Breast epithelium (tissue), 4 donors: ENCODE results near the gene ALPK1. TPM values are rescaled to one million over a fixed set of nuclear protein-coding genes. Genes with fewer than 3 reads are reported as not detected.
A peak's percentile ranks its signal among the peaks of the same experiment; 100 is the strongest.

Source experiments
- DNase-seq, 2 donors: peaks; one replicate each; pipeline ENCODE4 v3.0.0-alpha.2; 2019; ENCODE audit warnings: low spot score in 2 of 2
- H3K27ac ChIP-seq, 2 donors: fragments of 200-600 bp; sonication (generic) in 1 of 2; one replicate each; pipeline ENCODE4 v1.5.1; 2016 to 2019; ENCODE audit warnings: mild to moderate bottlenecking in 1 of 2
- H3K27me3 ChIP-seq, 2 donors: fragments of 200-600 bp; sonication (generic) in 1 of 2; one replicate each; pipeline versions ENCODE4 v1.5.1 to v1.6.0; 2017 to 2019; ENCODE audit warnings: control low read depth in 1 of 2, mild to moderate bottlenecking in 1 of 2
- H3K36me3 ChIP-seq: fragments of 200-600 bp; one replicate; pipeline ENCODE4 v1.5.1; 2019
- H3K4me1 ChIP-seq, 2 donors: fragments of 200-600 bp; sonication (generic); one replicate each; pipeline ENCODE4 v1.5.1; 2016 to 2019; ENCODE audit warnings: control low read depth in 1 of 2
- H3K4me3 ChIP-seq, 3 donors: fragments of 200-600 bp; sonication (generic); 1 replicate in 2 of 3; 2 replicates in 1 of 3; pipeline ENCODE4 v1.5.1; 2016 to 2019; ENCODE audit warnings: mild to moderate bottlenecking in 3 of 3, moderate library complexity in 2 of 3
- H3K9me3 ChIP-seq, 2 donors: fragments of 200-600 bp; sonication (generic) in 1 of 2; one replicate each; pipeline ENCODE4 v1.5.1; 2016 to 2019; ENCODE audit warnings: control low read depth in 1 of 2
- CTCF ChIP-seq, 3 donors: fragments of 450-650 bp; IDR thresholded peaks; one replicate each; pipeline ENCODE4 v1.5.1; 2016 to 2017; ENCODE audit warnings: antibody characterized with exemption in 3 of 3, mild to moderate bottlenecking in 3 of 3, moderate library complexity in 3 of 3
- POLR2A ChIP-seq: fragments of 450-650 bp; IDR thresholded peaks from one replicate; pipeline ENCODE4 v1.6.1; 2016; ENCODE audit warnings: antibody characterized with exemption, mild to moderate bottlenecking, moderate library complexity
- POLR2AphosphoS5 ChIP-seq, 3 donors: sonication (generic); formaldehyde crosslinking; IDR thresholded peaks; one replicate each; pipeline ENCODE4 v1.6.1; 2017; ENCODE audit warnings: antibody characterized with exemption in 3 of 3
- intact Hi-C: fragments of 100-400 bp; cut with DNase I; formaldehyde crosslinking; loops from one replicate; pipeline ENCODE4 v1.15.1; 2023; ENCODE audit warnings: low total_unique reads
- total RNA-seq, 3 donors: library from RNA; depleted of rRNA; stranded (reverse); fragments of >200 nt; gene quantifications; one replicate each; pipeline ENCODE4 v1.1.0, GENCODE V29; 2016

ALPK1 gene
- total RNA-seq, 3 donors from 2014 or later: 20.5 to 59.3 (median 53.3) TPM

GRCh38 chr4:112316360-112316759, 19.2 kb downstream of the ALPK1 start:
- no peak for DNase-seq
- no peaks in the 10 kb centered on the region for H3K36me3 ChIP-seq
- H3K4me3 ChIP-seq: no peak overlapping the region
- no peaks in the 10 kb centered on the region for H3K9me3 ChIP-seq
- no peaks in the 10 kb centered on the region for H3K4me1 ChIP-seq
- intact Hi-C loops: no loop called here
- H3K27me3 ChIP-seq: no peaks in the 10 kb centered on the region
- no peak overlapping the region for H3K27ac ChIP-seq
- TF ChIP-seq POLR2AphosphoS5 (IDR thresholded peaks at IDR 0.05): no peak
- TF ChIP-seq CTCF (IDR thresholded peaks at IDR 0.05): no peak
- TF ChIP-seq POLR2A: no peak

GRCh38 chr4:112318239-112319142, 21.3 kb downstream of the ALPK1 start:
- H3K27ac ChIP-seq: no peak overlapping the region
- no peak overlapping the region for H3K4me3 ChIP-seq
- no peaks in the 10 kb centered on the region for H3K9me3 ChIP-seq
- intact Hi-C loops: no loop called here
- H3K4me1 ChIP-seq: no peaks in the 10 kb centered on the region
- TF ChIP-seq POLR2AphosphoS5 (IDR thresholded peaks at IDR 0.05) (no peak), CTCF (IDR thresholded peaks at IDR 0.05) (no peak), POLR2A (no peak)
- no peaks in the 10 kb centered on the region for H3K27me3 ChIP-seq
- no peaks in the 10 kb centered on the region for H3K36me3 ChIP-seq
- no peak for DNase-seq

- no peak overlapping the region for H3K4me3 ChIP-seq
- peak; percentile 22 to 53 for DNase-seq
- intact Hi-C loops: no loop called here
Measured at GRCh38 chr4:112321776-112322684, 24.9 kb downstream of the ALPK1 start.

GRCh38 chr4:112322866-112323265, 25.7 kb downstream of the ALPK1 start:
- Histone ChIP-seq H3K27me3 (no peaks in the 10 kb centered on the region), H3K4me3 (no peak overlapping the region), H3K36me3 (no peaks in the 10 kb centered on the region), H3K27ac (no peak overlapping the region), H3K4me1 (no peaks in the 10 kb centered on the region), H3K9me3 (no peaks in the 10 kb centered on the region)
- DNase-seq: no peak
- intact Hi-C loops: no loop called here
- TF ChIP-seq POLR2A: no peak

More at GRCh38 chr4:112321776-112322684, 24.9 kb downstream of the ALPK1 start:
- H3K27ac ChIP-seq: no peak overlapping the region
- no peaks in the 10 kb centered on the region for H3K4me1 ChIP-seq
- no peaks in the 10 kb centered on the region for H3K36me3 ChIP-seq
- TF ChIP-seq CTCF (IDR thresholded peaks at IDR 0.05) (peak; percentile 54 to 64 (median 58)), POLR2A (no peak)
- H3K27me3 ChIP-seq: no peaks in the 10 kb centered on the region
- H3K9me3 ChIP-seq: no peaks in the 10 kb centered on the region

- no peak for DNase-seq
- no peak overlapping the region for H3K4me3 ChIP-seq
- no peaks in the 10 kb centered on the region for H3K9me3 ChIP-seq
- no peaks in the 10 kb centered on the region for H3K36me3 ChIP-seq
- intact Hi-C loops: no loop called here
- no peaks in the 10 kb centered on the region for H3K27me3 ChIP-seq
- no peak overlapping the region for H3K27ac ChIP-seq
- TF ChIP-seq CTCF (IDR thresholded peaks at IDR 0.05) (no peak), POLR2AphosphoS5 (IDR thresholded peaks at IDR 0.05) (no peak), POLR2A (no peak)
- no peaks in the 10 kb centered on the region for H3K4me1 ChIP-seq
Measured at GRCh38 chr4:112325530-112325929, 28.4 kb downstream of the ALPK1 start.
